Osteocyte (in vitro differentiated cells): Measurements from ENCODE around the gene RAI14. TPM values are rescaled to one million over a fixed set of nuclear protein-coding genes. Genes with fewer than 3 reads are reported as not detected.

Source experiments
- DNase-seq: peaks from one replicate; pipeline ENCODE4 v3.0.0; 2021; ENCODE audit warnings: mixed read lengths; ENCODE audit not compliant: unreplicated experiment; ENCODE audit errors: extremely low spot score
- H3K27ac Mint-ChIP-seq: one replicate; pipeline ENCODE4 v1.8.0; 2021; ENCODE audit warnings: mild to moderate bottlenecking, mixed read lengths; ENCODE audit not compliant: unreplicated experiment
- H3K27me3 Mint-ChIP-seq: one replicate; pipeline ENCODE4 v1.8.0; 2021; ENCODE audit warnings: mixed read lengths; ENCODE audit not compliant: unreplicated experiment
- H3K36me3 Mint-ChIP-seq: one replicate; pipeline ENCODE4 v1.8.0; 2021; ENCODE audit warnings: mixed read lengths; ENCODE audit not compliant: unreplicated experiment
- H3K4me1 Mint-ChIP-seq: one replicate; pipeline ENCODE4 v1.8.0; 2021; ENCODE audit warnings: mixed read lengths; ENCODE audit not compliant: unreplicated experiment
- H3K4me3 Mint-ChIP-seq: one replicate; pipeline ENCODE4 v1.8.0; 2021; ENCODE audit warnings: mild to moderate bottlenecking, moderate library complexity, mixed read lengths; ENCODE audit not compliant: unreplicated experiment
- H3K9me3 Mint-ChIP-seq: one replicate; pipeline ENCODE4 v1.8.0; 2021; ENCODE audit warnings: mixed read lengths; ENCODE audit not compliant: unreplicated experiment
- CTCF ChIP-seq: fragments of 200-600 bp; sonication (generic); IDR thresholded peaks from 2 replicates; pipeline ENCODE4 v1.5.0; 2021; ENCODE audit warnings: antibody characterized with exemption, mild to moderate bottlenecking, moderate library complexity
- total RNA-seq: library from RNA; stranded (reverse); gene quantifications from 2 replicates; pipeline ENCODE4 v1.2.1, GENCODE V29; 2021

Gene RAI14
- total RNA-seq, 1 donor from 2014 or later = 130 TPM

GRCh38 chr5:34626751-34627150 lies 29.4 kb upstream of the RAI14 start:
- Mint-ChIP-seq H3K4me1 (peaks cover 17% of the 10 kb centered on the region), H3K4me3 (no peak overlapping the region), H3K27me3 (no peaks in the 10 kb centered on the region), H3K9me3 (no peaks in the 10 kb centered on the region), H3K27ac (no peak overlapping the region), H3K36me3 (peaks cover 2% of the 10 kb centered on the region)
- no peak for DNase-seq
- no peak for TF ChIP-seq CTCF

GRCh38 chr5:34627794-34628193 lies 28.3 kb upstream of the RAI14 start:
- DNase-seq = no peak
- Mint-ChIP-seq H3K4me1 (peaks cover 10% of the 10 kb centered on the region), H3K9me3 (no peaks in the 10 kb centered on the region), H3K4me3 (no peak overlapping the region), H3K27ac (no peak overlapping the region), H3K27me3 (no peaks in the 10 kb centered on the region), H3K36me3 (no peaks in the 10 kb centered on the region)
- no peak for TF ChIP-seq CTCF

GRCh38 chr5:34628373-34628772 lies 27.8 kb upstream of the RAI14 start:
- H3K27me3 Mint-ChIP-seq = no peaks in the 10 kb centered on the region
- no peak for TF ChIP-seq CTCF
- H3K4me1 Mint-ChIP-seq = peaks cover 13% of the 10 kb centered on the region
- no peaks in the 10 kb centered on the region for H3K9me3 Mint-ChIP-seq
- no peaks in the 10 kb centered on the region for H3K36me3 Mint-ChIP-seq
- no peak for DNase-seq
- no peak overlapping the region for H3K27ac Mint-ChIP-seq
- no peak overlapping the region for H3K4me3 Mint-ChIP-seq

- no peak for DNase-seq
- H3K4me3 Mint-ChIP-seq = no peak overlapping the region
- TF ChIP-seq CTCF = no peak
- H3K9me3 Mint-ChIP-seq = no peaks in the 10 kb centered on the region
- no peak overlapping the region for H3K27ac Mint-ChIP-seq
- no peaks in the 10 kb centered on the region for H3K27me3 Mint-ChIP-seq
- peaks cover 13% of the 10 kb centered on the region for H3K4me1 Mint-ChIP-seq
- no peaks in the 10 kb centered on the region for H3K36me3 Mint-ChIP-seq
Observed at GRCh38 chr5:34630596-34630995, 25.5 kb upstream of the RAI14 start.

GRCh38 chr5:34632807-34633422 lies 23.2 kb upstream of the RAI14 start:
- TF ChIP-seq CTCF = no peak
- peaks cover 6% of the 10 kb centered on the region for H3K4me1 Mint-ChIP-seq
- H3K4me3 Mint-ChIP-seq = no peak overlapping the region
- no peaks in the 10 kb centered on the region for H3K36me3 Mint-ChIP-seq
- no peaks in the 10 kb centered on the region for H3K9me3 Mint-ChIP-seq
- no peak overlapping the region for H3K27ac Mint-ChIP-seq
- no peak for DNase-seq
- H3K27me3 Mint-ChIP-seq = no peaks in the 10 kb centered on the region
